HG03442 (cell line): ENCODE results near the gene PAPPA.
A peak's percentile ranks its signal among the peaks of the same experiment; 100 is the strongest.

Experiments
- ATAC-seq: cut with Tn5 transposase; IDR thresholded peaks from one replicate; pipeline ENCODE4 v1.9.1; 2021; ENCODE audit warnings: mild to moderate bottlenecking, moderate library complexity; ENCODE audit not compliant: unreplicated experiment

Gene PAPPA

DNA sequence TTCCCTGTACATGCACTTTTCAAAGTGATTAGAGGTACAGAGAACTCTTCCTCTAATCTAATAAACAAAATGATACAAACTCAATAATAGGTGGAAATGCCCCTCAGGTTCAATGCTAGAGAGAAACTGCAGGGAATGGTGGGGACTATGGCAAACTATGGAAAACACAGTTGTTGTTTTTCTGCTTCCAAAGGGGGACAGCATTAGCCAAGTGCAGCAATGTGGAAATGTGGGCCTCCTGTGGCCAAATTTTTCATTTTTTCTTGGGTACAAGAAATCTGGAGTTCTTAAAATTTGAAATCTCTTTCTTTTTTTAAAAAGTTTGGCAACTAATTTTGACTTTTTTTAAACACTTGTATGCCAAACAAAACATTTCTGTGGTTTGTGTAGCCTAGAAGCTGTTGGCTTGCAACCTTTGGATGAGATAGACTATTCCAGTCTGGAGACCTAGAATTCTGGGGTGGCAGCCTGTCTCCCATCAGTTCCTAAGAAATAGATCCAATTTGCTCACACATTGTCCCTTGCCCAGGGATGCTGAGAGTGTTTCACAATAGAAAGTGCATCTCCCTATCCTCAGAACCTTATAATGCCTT is 218.6 kb downstream of the PAPPA start:
- no peak for ATAC-seq

DNA sequence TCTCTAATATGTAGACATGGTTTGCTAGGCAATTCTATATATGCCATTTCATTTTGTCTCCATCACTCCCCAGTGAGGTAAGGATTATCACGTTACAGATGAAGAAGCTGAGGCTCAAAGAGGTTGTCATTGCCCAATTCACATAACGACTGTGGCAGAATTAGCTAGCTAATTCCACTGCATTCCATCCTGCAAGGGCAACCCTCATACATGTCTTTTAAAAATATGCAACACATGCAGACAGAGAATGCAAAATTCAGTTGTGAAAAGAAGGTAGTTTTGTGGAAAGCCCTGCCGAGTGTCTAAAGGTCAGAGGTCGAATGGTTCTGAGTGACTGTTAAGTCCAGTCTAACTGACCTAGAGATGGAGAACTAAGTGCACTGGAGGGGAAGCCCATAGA is 219.2 kb downstream of the PAPPA start:
- ATAC-seq = no peak

GRCh38 chr9:116377179-116377798 is 223.7 kb downstream of the PAPPA start:
- ATAC-seq = no peak

- no peak for ATAC-seq
Measured at GRCh38 chr9:116378873-116379272, 225.3 kb downstream of the PAPPA start.

GRCh38 chr9:116379821-116380220 is 226.2 kb downstream of the PAPPA start:
- ATAC-seq = no peak

GRCh38 chr9:116380496-116380995 is 227.0 kb downstream of the PAPPA start:
- peak; percentile 77 for ATAC-seq

DNA sequence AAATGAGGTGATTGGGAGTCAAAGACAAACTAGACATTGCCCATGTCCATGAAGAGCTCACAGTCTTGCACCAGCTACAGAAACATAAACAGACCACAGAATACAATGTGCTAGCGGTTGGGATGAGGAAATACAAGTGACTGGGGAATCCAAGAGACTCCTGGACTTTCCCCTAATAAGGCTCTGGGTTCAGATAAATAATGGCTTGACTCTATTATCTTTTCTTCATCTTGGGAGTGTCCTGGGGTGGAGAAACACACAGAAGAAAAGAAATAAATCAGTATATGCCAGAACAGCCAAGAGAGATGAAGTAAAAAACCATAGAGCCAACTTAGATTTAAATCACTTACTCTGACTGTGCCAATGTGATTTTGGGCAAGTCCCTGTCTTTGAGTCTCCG is 227.8 kb downstream of the PAPPA start:
- peak; percentile 13 for ATAC-seq

DNA sequence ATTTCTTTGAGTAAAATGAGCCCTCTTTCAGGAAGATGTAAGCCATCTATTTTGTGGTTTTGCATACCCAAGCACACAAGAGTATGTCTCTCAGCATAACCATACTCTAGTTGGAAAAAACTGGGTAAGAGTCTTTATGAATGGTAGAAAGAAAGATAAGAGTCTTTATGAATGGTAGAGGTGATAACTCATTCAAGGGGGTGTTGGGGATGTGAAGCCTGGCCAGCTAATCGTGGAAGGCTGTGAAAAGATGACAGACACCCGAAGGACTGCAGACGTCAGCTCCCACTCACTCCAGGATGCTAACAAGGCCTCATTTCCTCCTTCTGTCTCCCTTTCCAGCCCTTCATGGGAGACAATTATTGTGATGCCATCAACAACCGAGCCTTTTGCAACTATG is 228.5 kb downstream of the PAPPA start:
- ATAC-seq = no peak

DNA sequence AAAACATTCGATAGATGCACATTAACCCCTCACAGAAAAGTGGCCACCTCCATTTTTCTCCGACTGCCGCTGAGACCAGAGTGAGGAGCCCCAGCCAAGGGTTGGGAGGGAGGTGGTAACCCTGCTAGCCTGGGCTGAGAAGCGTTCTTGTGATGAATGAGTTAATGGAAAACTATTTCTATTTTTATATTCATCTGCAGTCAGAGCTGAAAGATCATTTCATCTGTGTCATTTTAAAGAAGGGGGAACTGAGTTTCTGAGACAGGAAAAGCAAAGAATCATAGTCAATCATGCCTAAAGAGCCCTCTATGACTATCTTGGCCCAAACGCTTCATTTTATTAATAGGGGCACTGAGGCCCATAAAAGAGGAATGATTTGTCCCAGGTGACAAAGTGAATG is 229.5 kb downstream of the PAPPA start:
- ATAC-seq = no peak

- no peak for ATAC-seq
Measured at GRCh38 chr9:116383936-116384335, 230.3 kb downstream of the PAPPA start.

DNA sequence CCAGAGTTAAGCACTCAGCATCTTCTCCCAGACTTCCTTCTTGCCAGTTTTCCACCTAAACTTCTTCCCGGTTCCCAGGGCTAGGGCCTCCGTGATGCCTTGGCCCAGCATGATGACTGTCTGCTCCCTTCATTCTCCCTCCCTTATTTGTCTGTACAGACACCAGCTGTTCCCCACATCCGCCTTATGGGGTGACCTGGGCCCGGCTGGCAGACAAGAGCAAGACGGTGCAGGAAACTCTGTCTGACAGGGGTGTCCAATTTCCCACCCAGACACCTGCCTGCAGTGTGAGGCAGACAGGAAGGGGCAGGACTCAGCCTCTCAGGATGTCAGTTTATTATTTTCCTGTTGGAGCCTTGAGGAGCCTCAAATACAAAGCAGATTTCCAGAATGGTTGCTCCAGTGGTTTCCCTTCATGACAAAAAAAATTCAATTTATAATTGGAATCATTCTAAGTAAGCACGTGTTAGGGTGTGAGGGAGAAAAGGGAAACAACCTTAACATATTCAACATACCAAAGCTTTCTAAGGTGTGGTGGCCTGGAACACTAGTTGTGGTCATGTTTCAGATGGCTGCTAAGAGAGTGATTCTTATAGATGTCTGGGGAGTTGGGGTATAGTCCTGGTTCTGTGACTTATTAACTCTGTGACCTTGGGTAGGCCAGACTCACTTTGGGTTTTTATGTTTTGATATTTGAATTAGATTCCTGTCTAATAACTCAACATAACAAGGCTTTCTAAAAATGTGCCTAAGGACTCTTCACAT is 234.5 kb downstream of the PAPPA start:
- peak; percentile 33 for ATAC-seq

GRCh38 chr9:116389541-116390302 is 236.1 kb downstream of the PAPPA start:
- no peak for ATAC-seq

- ATAC-seq = peak; percentile 76
Measured at GRCh38 chr9:116390303-116391228, 237.0 kb downstream of the PAPPA start.

- ATAC-seq = no peak
Measured at GRCh38 chr9:116391306-116391900, 237.8 kb downstream of the PAPPA start.

DNA sequence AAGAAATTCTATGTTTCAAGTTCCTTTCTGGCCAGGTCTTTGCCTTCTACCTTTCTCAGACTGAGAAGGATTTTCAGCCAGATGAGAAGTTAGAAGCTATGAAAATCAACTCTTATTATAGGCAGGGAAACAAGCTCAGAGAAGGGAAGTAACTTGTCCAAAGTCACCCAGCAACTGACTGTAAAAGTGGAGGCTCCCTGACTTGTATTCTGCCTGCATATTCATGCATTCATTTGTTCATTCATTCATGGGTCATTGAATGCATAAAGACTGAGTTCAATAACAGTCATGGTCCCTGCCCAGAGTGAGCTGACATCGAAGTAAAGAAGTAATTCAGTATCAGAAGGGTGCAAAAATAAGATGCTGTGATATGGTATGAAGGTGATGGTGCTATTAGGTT is 239.6 kb downstream of the PAPPA start:
- ATAC-seq = no peak

DNA sequence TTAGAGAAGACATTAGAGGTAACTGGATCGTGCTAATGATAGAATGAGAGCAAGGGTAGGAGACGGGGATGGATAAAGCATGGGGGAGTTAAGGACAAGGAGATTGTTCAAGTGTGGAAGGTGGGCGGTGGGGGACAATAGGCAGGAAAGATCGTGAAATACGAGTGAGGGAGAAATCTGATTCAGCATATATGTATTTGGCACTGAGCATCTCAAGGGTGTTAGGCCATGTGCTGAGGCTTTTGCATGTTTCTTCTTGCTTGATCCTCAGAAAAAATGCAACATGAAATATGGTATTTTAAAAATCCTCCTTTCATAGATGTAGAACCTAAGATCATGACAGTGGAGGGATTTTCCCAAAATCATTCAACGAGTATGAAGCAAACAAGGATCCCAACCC is 240.5 kb downstream of the PAPPA start:
- ATAC-seq = no peak

- no peak for ATAC-seq
Measured at GRCh38 chr9:116394894-116395698, 241.5 kb downstream of the PAPPA start.

- no peak for ATAC-seq
Measured at GRCh38 chr9:116395699-116396037, 242.1 kb downstream of the PAPPA start.

- no peak for ATAC-seq
Measured at GRCh38 chr9:116403171-116403570, 249.6 kb downstream of the PAPPA start.
